ENCODE data around the gene NOC4L.

GRCh38 chr12:132191715-132192553, 47.7 kb downstream of the NOC4L start:
- no peak for TF ChIP-seq CTCF (IDR thresholded peaks at IDR 0.05)
- TF ChIP-seq POLR2A (IDR thresholded peaks at IDR 0.05), result no peak

All from body of pancreas (tissue), 4 donors.